PFSK-1 (cell line): ENCODE data around the gene HPCAL1.

Experiments
- POLR2AphosphoS5 ChIP-seq: IDR thresholded peaks from 2 replicates; pipeline ENCODE4 v1.6.1; 2012; ENCODE audit warnings: low read depth, mild to moderate bottlenecking, control low read depth, low read length, moderate library complexity
- SIN3A ChIP-seq: IDR thresholded peaks from 2 replicates; pipeline ENCODE4 v1.6.1; 2012; ENCODE audit warnings: mild to moderate bottlenecking, low read length, moderate library complexity, borderline replicate concordance; ENCODE audit not compliant: insufficient read depth

- TF ChIP-seq SIN3A (no peak), POLR2AphosphoS5 (no peak)
These were observed 43.1 kb downstream of the HPCAL1 start for GRCh38 chr2:10345813-10346212.
